T-helper 1 cell treated with Interleukin-12 subunit alpha and Interleukin-12 subunit beta and Interleukin-4 antibody, amounts not matched to agents 30 μg/mL and 1 μg/mL, for 36 hours (primary cell): ENCODE measurements around the gene IGFALS.

Source experiments
- H3K27ac Mint-ChIP-seq: one replicate; pipeline ENCODE4 v1.8.0; 2021; ENCODE audit warnings: mild to moderate bottlenecking, mixed read lengths
- H3K27me3 Mint-ChIP-seq: one replicate; pipeline ENCODE4 v1.8.0; 2021; ENCODE audit warnings: low read depth, mixed read lengths
- H3K36me3 Mint-ChIP-seq: one replicate; pipeline ENCODE4 v1.8.0; 2021; ENCODE audit warnings: low read depth, mixed read lengths
- H3K4me1 Mint-ChIP-seq: one replicate; pipeline ENCODE4 v1.8.0; 2021; ENCODE audit warnings: low read depth, mixed read lengths
- H3K4me3 Mint-ChIP-seq: one replicate; pipeline ENCODE4 v1.8.0; 2021; ENCODE audit warnings: mild to moderate bottlenecking, moderate library complexity, mixed read lengths
- H3K9me3 Mint-ChIP-seq: one replicate; pipeline ENCODE4 v1.8.0; 2021; ENCODE audit warnings: mixed read lengths

Gene IGFALS

GRCh38 chr16:1788708-1789100, 4.8 kb downstream of the IGFALS start:
- Mint-ChIP-seq H3K4me1 (no peaks in the 10 kb centered on the region), H3K27ac (no peak overlapping the region), H3K9me3 (no peaks in the 10 kb centered on the region), H3K36me3 (peaks cover 4% of the 10 kb centered on the region), H3K4me3 (no peak overlapping the region), H3K27me3 (no peaks in the 10 kb centered on the region)

GRCh38 chr16:1788095-1788707, 5.3 kb downstream of the IGFALS start:
- Mint-ChIP-seq H3K4me1 (no peaks in the 10 kb centered on the region), H3K4me3 (no peak overlapping the region), H3K27ac (no peak overlapping the region), H3K36me3 (peaks cover 7% of the 10 kb centered on the region), H3K27me3 (no peaks in the 10 kb centered on the region), H3K9me3 (no peaks in the 10 kb centered on the region)

- Mint-ChIP-seq H3K27me3 (no peaks in the 10 kb centered on the region), H3K4me3 (no peak overlapping the region), H3K4me1 (no peaks in the 10 kb centered on the region)
Measured at GRCh38 chr16:1787322-1788094, 6.0 kb downstream of the IGFALS start.

GRCh38 chr16:1787056-1787321, 6.5 kb downstream of the IGFALS start:
- Mint-ChIP-seq H3K4me1 (no peaks in the 10 kb centered on the region), H3K27ac (no peak overlapping the region), H3K36me3 (peaks cover 7% of the 10 kb centered on the region), H3K4me3 (no peak overlapping the region), H3K9me3 (no peaks in the 10 kb centered on the region), H3K27me3 (no peaks in the 10 kb centered on the region)

More at GRCh38 chr16:1787322-1788094, 6.0 kb downstream of the IGFALS start:
- peaks cover 7% of the 10 kb centered on the region for H3K36me3 Mint-ChIP-seq
- H3K27ac Mint-ChIP-seq = no peak overlapping the region
- no peaks in the 10 kb centered on the region for H3K9me3 Mint-ChIP-seq

GRCh38 chr16:1786242-1787055, 7.1 kb downstream of the IGFALS start:
- Mint-ChIP-seq H3K36me3 (peaks cover 7% of the 10 kb centered on the region), H3K9me3 (no peaks in the 10 kb centered on the region), H3K27me3 (no peaks in the 10 kb centered on the region), H3K4me1 (peaks cover 1% of the 10 kb centered on the region), H3K4me3 (no peak overlapping the region), H3K27ac (no peak overlapping the region)

- Mint-ChIP-seq H3K4me1 (peaks cover 3% of the 10 kb centered on the region), H3K4me3 (no peak overlapping the region), H3K36me3 (peaks cover 7% of the 10 kb centered on the region), H3K9me3 (no peaks in the 10 kb centered on the region), H3K27me3 (no peaks in the 10 kb centered on the region), H3K27ac (no peak overlapping the region)
Measured at GRCh38 chr16:1785846-1786170, 7.7 kb downstream of the IGFALS start.

- Mint-ChIP-seq H3K9me3 (no peaks in the 10 kb centered on the region), H3K4me3 (peak overlapping the region; percentile 62), H3K27me3 (no peaks in the 10 kb centered on the region), H3K36me3 (peaks cover 7% of the 10 kb centered on the region), H3K27ac (no peak overlapping the region), H3K4me1 (peaks cover 3% of the 10 kb centered on the region)
Measured at GRCh38 chr16:1784977-1785845, 8.3 kb downstream of the IGFALS start.

- peaks cover 3% of the 10 kb centered on the region for H3K4me1 Mint-ChIP-seq
- H3K27ac Mint-ChIP-seq = peak within 1 kb of the TSS; percentile 83
- H3K9me3 Mint-ChIP-seq = no peaks in the 10 kb centered on the region
- peak within 1 kb of the TSS; percentile 86 for H3K4me3 Mint-ChIP-seq
- H3K36me3 Mint-ChIP-seq = peaks cover 4% of the 10 kb centered on the region
- H3K27me3 Mint-ChIP-seq = no peaks in the 10 kb centered on the region
Measured at GRCh38 chr16:1782408-1783264, 10.9 kb downstream of the IGFALS start, which contains the start of the genes NUBP2 and SPSB3. Gene NUBP2 (plus strand): TSS chr16:1782960. CDS start chr16:1783021, 61 bp downstream. Gene SPSB3 (minus strand): TSS chr16:1782571. CDS start chr16:1781483, 1,088 bp downstream.

- peaks cover 3% of the 10 kb centered on the region for H3K4me1 Mint-ChIP-seq
- H3K4me3 Mint-ChIP-seq = peak overlapping the region; percentile 85
- H3K27ac Mint-ChIP-seq = peak overlapping the region; percentile 82
- peaks cover 4% of the 10 kb centered on the region for H3K36me3 Mint-ChIP-seq
- no peaks in the 10 kb centered on the region for H3K9me3 Mint-ChIP-seq
- H3K27me3 Mint-ChIP-seq = no peaks in the 10 kb centered on the region
Measured at GRCh38 chr16:1781758-1782407, 11.6 kb downstream of the IGFALS start.

- Mint-ChIP-seq H3K36me3 (peaks cover 4% of the 10 kb centered on the region), H3K27me3 (no peaks in the 10 kb centered on the region), H3K4me3 (peak overlapping the region; percentile 85), H3K27ac (peak overlapping the region; percentile 82), H3K9me3 (no peaks in the 10 kb centered on the region), H3K4me1 (peaks cover 3% of the 10 kb centered on the region)
Measured at GRCh38 chr16:1781254-1781653, 12.3 kb downstream of the IGFALS start.

- Mint-ChIP-seq H3K4me3 (peak overlapping the region; percentile 17), H3K27me3 (no peaks in the 10 kb centered on the region), H3K27ac (no peak overlapping the region), H3K9me3 (no peaks in the 10 kb centered on the region), H3K36me3 (peaks cover 4% of the 10 kb centered on the region), H3K4me1 (peaks cover 3% of the 10 kb centered on the region)
Measured at GRCh38 chr16:1780677-1781072, 12.8 kb downstream of the IGFALS start.

GRCh38 chr16:1779741-1780676, 13.5 kb downstream of the IGFALS start:
- H3K27me3 Mint-ChIP-seq = no peaks in the 10 kb centered on the region
- H3K27ac Mint-ChIP-seq = no peak overlapping the region
- peaks cover 4% of the 10 kb centered on the region for H3K36me3 Mint-ChIP-seq
- peaks cover 3% of the 10 kb centered on the region for H3K4me1 Mint-ChIP-seq
- H3K4me3 Mint-ChIP-seq = peak overlapping the region; percentile 17
- H3K9me3 Mint-ChIP-seq = no peaks in the 10 kb centered on the region
